ENCODE data around the gene DUS1L.
A peak's percentile ranks its signal among the peaks of the same experiment; 100 is the strongest.

Gene DUS1L

GRCh38 chr17:82012640-82013295 lies 52.8 kb downstream of the DUS1L start:
- DNase-seq: peak in 1 of 14 donors; percentile 36

GRCh38 chr17:82012261-82012639 lies 53.4 kb downstream of the DUS1L start:
- no peak for DNase-seq

GRCh38 chr17:82011617-82012187 lies 53.9 kb downstream of the DUS1L start:
- no peak for DNase-seq

GRCh38 chr17:82010575-82011525 lies 54.8 kb downstream of the DUS1L start:
- no peak for DNase-seq

- no peak for DNase-seq
Observed at GRCh38 chr17:82009413-82009812, 56.2 kb downstream of the DUS1L start.

- DNase-seq: peak in 2 of 14 donors; percentile 28 to 35
Observed at GRCh38 chr17:82008941-82009405, 56.6 kb downstream of the DUS1L start.

GRCh38 chr17:82008258-82008940 lies 57.2 kb downstream of the DUS1L start:
- DNase-seq: no peak
